T-helper 1 cell (primary cell): ENCODE data around the gene CCM2L.

Source experiments
- DNase-seq, 5 donors: peaks; one replicate each; pipeline ENCODE4 v3.0.0-alpha.2; 2012 to 2020
- total RNA-seq, 4 donors: gene quantifications; one replicate each; lab custom pipeline; 2026; lab: John Stamatoyannopoulos, UW

CCM2L gene
- 0 to 0.12 (median 0) reads per million in 4 donors for total RNA-seq

GRCh38 chr20:32010101-32010500 lies at the start of gene CCM2L:
TSS of gene CCM2L (plus strand) at chr20:32010438. CDS start at chr20:32010455, 17 bp downstream.
- no peak for DNase-seq

GRCh38 chr20:31962761-31963160 lies 47.5 kb upstream of the CCM2L start:
- DNase-seq: no peak

GRCh38 chr20:31963889-31964288 lies 46.3 kb upstream of the CCM2L start:
- no peak for DNase-seq

GRCh38 chr20:31966991-31967655 lies 43.1 kb upstream of the CCM2L start:
- DNase-seq: no peak

- peak in 1 of 5 donors; percentile 8 for DNase-seq
Measured at GRCh38 chr20:31967830-31968249, 42.4 kb upstream of the CCM2L start, which contains the start of gene XKR7. TSS of gene XKR7 (plus strand) at chr20:31968151. CDS start at chr20:31968176, 25 bp downstream.

- DNase-seq: peak; percentile 63 to 80 (median 72)
Measured at GRCh38 chr20:31968291-31969126, 41.7 kb upstream of the CCM2L start.

GRCh38 chr20:31969991-31970390 lies 40.2 kb upstream of the CCM2L start:
- DNase-seq: no peak

GRCh38 chr20:31972471-31973021 lies 37.7 kb upstream of the CCM2L start:
- no peak for DNase-seq

GRCh38 chr20:31974296-31974695 lies 35.9 kb upstream of the CCM2L start:
- DNase-seq: no peak

- DNase-seq: no peak
Measured at GRCh38 chr20:31974951-31975487, 35.2 kb upstream of the CCM2L start.

- DNase-seq: no peak
Measured at GRCh38 chr20:31975874-31976273, 34.4 kb upstream of the CCM2L start.

GRCh38 chr20:31977080-31977479 lies 33.2 kb upstream of the CCM2L start:
- DNase-seq: no peak

GRCh38 chr20:31979713-31980426 lies 30.4 kb upstream of the CCM2L start:
- DNase-seq: no peak

GRCh38 chr20:31981784-31982183 lies 28.5 kb upstream of the CCM2L start:
- no peak for DNase-seq

- DNase-seq: no peak
Measured at GRCh38 chr20:31984981-31985471, 25.2 kb upstream of the CCM2L start.

- no peak for DNase-seq
Measured at GRCh38 chr20:31987744-31988143, 22.5 kb upstream of the CCM2L start.

- no peak for DNase-seq
Measured at GRCh38 chr20:31988430-31989015, 21.7 kb upstream of the CCM2L start.

- no peak for DNase-seq
Measured at GRCh38 chr20:31989030-31989645, 21.1 kb upstream of the CCM2L start.

GRCh38 chr20:31990641-31991338 lies 19.4 kb upstream of the CCM2L start:
- DNase-seq: no peak

GRCh38 chr20:31991339-31991705 lies 18.9 kb upstream of the CCM2L start:
- no peak for DNase-seq

- DNase-seq: no peak
Measured at GRCh38 chr20:31992086-31992485, 18.2 kb upstream of the CCM2L start.
